Measurements from ENCODE around the gene TEX22. TPM values are rescaled to one million over a fixed set of nuclear protein-coding genes. Genes with fewer than 3 reads are reported as not detected.

Gene TEX22
- total and polyA plus RNA-seq, 2 experiments from 2014 or later = 0.21 TPM

- no peaks in the 10 kb centered on the region for H3F3A ChIP-seq (replicated peaks; ENCODE audit: low read depth)
- Mint-ChIP-seq H3K4me1 (peaks cover 3% of the 10 kb centered on the region; the same call in 1 of the 3 replicates), H3K4me3 (no peak overlapping the region), H3K27ac (no peak overlapping the region), H3K36me3 (ENCODE audit: low read depth) (peaks cover 17% of the 10 kb centered on the region), H3K27me3 (ENCODE audit: insufficient read depth, low read depth, poor library complexity) (peaks cover 7% of the 10 kb centered on the region), H3K9me3 (no peaks in the 10 kb centered on the region)
- peaks cover 22% of the 10 kb centered on the region for H3K79me2 ChIP-seq (replicated peaks; ENCODE audit: insufficient read depth)
- DNase-seq (ENCODE audit: low spot score) = no peak
- peaks cover 13% of the 10 kb centered on the region for H4K20me1 ChIP-seq (replicated peaks; ENCODE audit: insufficient read depth)
- H3K27ac ChIP-seq (ENCODE audit: low read depth) = no peak overlapping the region
- H2AFZ ChIP-seq = no peak overlapping the region
- no peak overlapping the region for H3K4me3 ChIP-seq
- H3K36me3 ChIP-seq (ENCODE audit: insufficient read depth) = no peaks in the 10 kb centered on the region
- H3K9me2 ChIP-seq (ENCODE audit: insufficient read depth) = no peaks in the 10 kb centered on the region
- TF ChIP-seq ZNF114 (CRISPR knock-in tag; IDR thresholded peaks at IDR 0.05) (no peak), CREB1 (CRISPR knock-in tag; IDR thresholded peaks at IDR 0.05; ENCODE audit: low read depth) (no peak), CTCF (conservative IDR thresholded peaks at IDR 0.05; ENCODE audit: low read depth in 2 of 2) (no peak), REST (IDR thresholded peaks at IDR 0.05; ENCODE audit: unreplicated experiment) (no peak), JUNB (IDR thresholded peaks at IDR 0.05; ENCODE audit: unreplicated experiment) (no peak), NANOG (IDR thresholded peaks at IDR 0.05; ENCODE audit: borderline replicate concordance) (no peak), ZNF331 (CRISPR knock-in tag; IDR thresholded peaks at IDR 0.05; ENCODE audit: low read depth) (no peak), ETS1 (IDR thresholded peaks at IDR 0.05) (no peak), ZNF462 (CRISPR knock-in tag; IDR thresholded peaks at IDR 0.05) (no peak), STAT1 (IDR thresholded peaks at IDR 0.05; ENCODE audit: unreplicated experiment) (no peak), EZH2phosphoT487 (IDR thresholded peaks at IDR 0.05; ENCODE audit: unreplicated experiment) (no peak), EZH2 (IDR thresholded peaks at IDR 0.05; ENCODE audit: low read depth, unreplicated experiment) (no peak), POLR2AphosphoS5 (IDR thresholded peaks at IDR 0.05; ENCODE audit: low read depth) (no peak)
- H3K4me2 ChIP-seq = no peak overlapping the region
- H3K27me3 ChIP-seq (ENCODE audit: insufficient read depth) = no peaks in the 10 kb centered on the region
- no peak for ATAC-seq
- H3K4me1 ChIP-seq (ENCODE audit: insufficient read depth) = no peaks in the 10 kb centered on the region
Measured at GRCh38 chr14:105442125-105442524, 43.8 kb downstream of the TEX22 start.
